ENCODE data around the gene PSD4.

Gene PSD4

GRCh38 chr2:113225263-113226259 is 51.8 kb downstream of the PSD4 start:
- peak; percentile 21 for DNase-seq

DNA sequence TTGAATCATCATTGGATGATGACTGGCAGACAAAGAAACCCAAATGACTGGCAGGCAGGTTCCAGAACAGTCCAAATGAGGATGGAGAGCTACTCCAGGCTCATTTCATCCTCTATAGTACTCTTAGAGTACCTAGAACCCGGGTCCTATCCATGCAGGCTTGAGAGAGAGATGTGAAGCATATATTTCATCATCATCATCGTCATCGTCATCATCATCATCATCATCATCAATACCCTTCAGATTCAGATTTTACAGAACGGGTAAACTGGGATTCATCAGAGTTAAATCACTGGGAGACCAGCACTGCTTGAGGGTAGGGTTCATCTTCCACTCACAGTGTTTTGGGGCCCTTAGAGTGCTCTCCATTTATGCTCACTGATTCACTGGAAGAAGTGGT is 52.7 kb downstream of the PSD4 start:
- DNase-seq: no peak

DNA sequence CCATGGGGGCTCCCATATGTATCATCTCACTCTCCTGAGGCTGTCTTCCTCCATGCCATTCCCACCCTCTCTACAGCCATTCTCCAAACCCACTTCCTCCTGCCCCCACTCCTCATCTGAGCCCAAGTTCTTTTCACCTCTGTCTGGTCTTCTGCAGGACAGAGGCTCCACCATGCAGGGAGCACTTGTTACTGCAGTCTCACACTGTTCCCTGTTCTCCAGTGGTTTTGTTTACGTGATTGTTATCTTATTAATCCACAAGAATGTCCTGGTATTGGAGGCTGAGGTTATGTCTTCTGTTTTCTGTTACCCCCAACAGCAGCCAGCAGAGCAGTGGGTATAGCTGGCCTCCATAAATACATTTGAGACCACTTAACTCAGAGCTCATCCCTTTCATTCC is 53.5 kb downstream of the PSD4 start:
- DNase-seq: no peak

DNA sequence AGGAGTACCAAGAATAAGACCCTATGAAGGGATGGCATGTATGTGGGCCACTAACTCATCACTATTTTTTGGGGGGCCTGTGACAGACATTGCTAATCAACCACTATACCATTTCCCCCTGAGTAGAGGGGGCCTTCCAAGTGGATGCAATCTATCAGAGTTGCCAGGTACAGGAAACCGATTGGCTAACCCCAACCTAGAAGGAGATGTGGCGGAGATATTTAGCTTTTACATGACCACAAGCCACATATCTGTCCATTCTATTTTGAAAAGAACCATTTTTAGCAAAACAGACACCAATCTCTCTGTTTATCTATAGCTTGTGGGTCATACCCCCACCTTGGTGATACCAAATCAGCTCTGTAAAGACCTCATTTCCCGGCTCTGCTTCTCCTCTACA is 53.9 kb downstream of the PSD4 start:
- no peak for DNase-seq

GRCh38 chr2:113228351-113228750 is 54.6 kb downstream of the PSD4 start:
- peak; percentile 7 for DNase-seq

DNA sequence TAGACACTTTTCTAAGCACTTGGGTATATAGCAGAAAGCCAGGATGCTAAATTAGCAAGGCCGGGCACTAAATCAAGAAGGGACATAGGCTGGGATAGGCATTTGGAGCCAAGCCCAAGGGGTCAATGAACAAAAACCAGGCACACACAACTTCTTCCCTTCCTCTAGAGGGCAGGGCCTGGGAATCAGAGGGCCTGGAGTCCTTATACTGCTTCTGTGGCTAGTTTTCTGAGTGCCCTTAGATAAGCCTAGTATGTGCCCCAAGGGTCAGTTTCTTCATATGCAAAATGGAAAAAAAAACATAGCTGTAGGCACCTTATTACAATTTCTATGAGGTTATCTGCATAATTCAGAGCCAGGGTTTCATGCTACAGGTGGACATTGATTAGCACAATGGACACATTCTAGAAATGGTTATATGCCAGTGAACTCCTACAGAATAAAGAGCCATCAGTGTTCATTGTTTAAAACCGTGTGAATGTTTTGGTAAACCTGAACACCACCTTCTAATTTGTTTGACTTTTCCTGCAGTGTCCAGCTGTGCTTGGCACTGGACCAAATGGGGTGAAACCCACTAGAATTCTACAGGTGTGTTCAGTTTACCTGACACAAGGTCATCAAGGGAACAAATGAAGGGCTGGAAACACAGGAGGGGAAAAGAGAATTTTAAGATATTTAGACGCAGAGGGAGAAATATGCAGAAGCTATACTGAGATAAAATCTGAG is 55.4 kb downstream of the PSD4 start:
- no peak for DNase-seq

GRCh38 chr2:113229795-113230194 is 56.0 kb downstream of the PSD4 start:
- DNase-seq: no peak

GRCh38 chr2:113230531-113230930 is 56.8 kb downstream of the PSD4 start:
- DNase-seq: no peak

GRCh38 chr2:113231064-113231463 is 57.3 kb downstream of the PSD4 start:
- DNase-seq: no peak

DNA sequence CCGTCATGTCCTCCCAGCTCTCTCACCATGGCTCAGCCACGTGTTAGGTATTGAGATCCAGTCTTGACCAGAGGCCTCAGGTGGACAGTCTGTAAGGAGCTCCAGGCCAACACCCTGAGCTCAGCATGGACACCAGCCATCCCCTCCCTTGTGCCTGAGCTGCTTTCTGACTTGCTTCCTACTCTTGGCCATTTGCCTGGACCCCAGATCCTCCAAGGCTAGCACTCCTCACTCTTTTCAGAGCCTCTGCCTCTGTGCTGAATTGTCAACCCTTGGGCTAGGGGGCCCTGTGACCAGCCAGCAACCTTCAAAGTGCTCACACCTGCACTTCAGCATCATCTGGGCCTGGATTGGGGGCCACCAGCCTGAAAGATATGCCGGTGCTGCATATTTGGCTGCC is 58.4 kb downstream of the PSD4 start:
- DNase-seq: no peak

- no peak for DNase-seq
These were observed 59.0 kb downstream of the PSD4 start for GRCh38 chr2:113232740-113233139.

GRCh38 chr2:113233593-113234550 is 60.1 kb downstream of the PSD4 start:
- DNase-seq: peak; percentile 80

GRCh38 chr2:113234721-113235346 is 61.1 kb downstream of the PSD4 start:
- no peak for DNase-seq

GRCh38 chr2:113235347-113236226 is 61.8 kb downstream of the PSD4 start:
- peak; percentile 12 for DNase-seq

DNA sequence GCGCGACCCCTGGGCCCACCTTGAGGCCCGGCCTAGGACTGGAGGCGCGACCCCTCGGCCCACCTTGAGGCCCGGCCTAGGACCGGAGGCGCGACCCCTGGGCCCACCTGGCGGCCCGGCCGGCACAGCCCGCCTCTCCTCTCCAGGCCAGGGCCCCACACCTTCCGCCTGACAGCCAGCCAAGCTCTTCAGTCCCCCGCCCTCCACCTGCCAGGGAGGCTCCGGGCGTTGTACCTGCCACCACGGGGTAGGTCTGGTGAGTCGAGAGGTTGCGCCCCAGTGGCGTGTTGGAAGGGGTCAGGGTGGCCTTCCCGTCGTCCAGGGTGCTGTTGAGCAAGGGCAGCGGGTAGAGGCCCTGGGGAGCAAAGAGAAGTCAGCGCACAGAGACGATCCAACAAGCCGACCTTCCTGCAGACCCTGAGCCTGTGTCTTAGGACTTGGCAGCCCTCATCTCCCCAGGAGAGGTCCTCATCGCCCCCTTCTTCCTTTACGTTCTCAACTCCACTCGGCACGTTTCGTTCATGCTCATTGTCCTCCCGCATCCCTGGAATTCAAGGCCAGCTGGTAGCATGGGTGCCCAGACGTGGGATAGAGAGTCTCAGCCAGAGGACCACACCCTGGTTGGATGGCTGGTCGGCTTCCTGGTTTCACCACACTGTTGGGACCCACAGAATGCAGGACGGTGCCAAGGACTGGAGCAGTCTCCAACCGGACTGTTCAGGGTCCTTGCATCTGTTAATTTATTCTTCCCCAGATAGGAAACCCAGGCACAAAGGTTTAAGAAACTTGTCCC is 62.8 kb downstream of the PSD4 start:
- DNase-seq: no peak

DNA sequence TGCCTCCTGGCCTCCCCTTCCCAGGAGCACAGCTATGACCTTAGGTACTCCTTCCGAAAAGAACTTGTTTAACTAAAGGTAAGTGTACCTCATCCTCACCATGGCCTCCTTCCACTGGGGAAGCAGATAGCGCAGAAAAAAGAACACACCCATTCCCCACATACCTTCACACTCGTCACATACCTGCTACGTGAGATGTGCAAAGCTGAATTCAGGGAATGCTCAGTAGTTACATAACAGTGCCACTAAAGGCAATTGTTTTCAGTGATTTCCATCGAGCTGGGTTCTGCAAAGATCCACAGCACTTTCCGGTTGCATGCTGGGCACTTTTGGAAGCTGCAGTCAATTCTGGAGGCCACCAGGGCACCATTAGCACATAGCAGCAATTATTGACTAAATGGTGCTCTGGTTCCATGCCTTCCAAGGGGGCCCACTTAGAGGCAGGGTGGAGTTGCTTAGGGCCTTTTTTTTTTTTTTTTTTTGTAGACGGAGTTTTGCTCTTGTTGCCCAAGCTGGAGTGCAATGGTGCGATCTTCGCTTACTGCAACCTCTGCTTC is 63.9 kb downstream of the PSD4 start:
- no peak for DNase-seq

GRCh38 chr2:113238871-113239839 is 65.4 kb downstream of the PSD4 start:
- DNase-seq: no peak

GRCh38 chr2:113240150-113240914 is 66.6 kb downstream of the PSD4 start:
- DNase-seq: peak; percentile 77
